Measurements from ENCODE around the gene KDM6A.
"Not testable (repeated sequence)": the region's sequence is repeated elsewhere in the genome, so short reads cannot be mapped to it uniquely, and the experiment has no call there.

The KDM6A gene

DNA sequence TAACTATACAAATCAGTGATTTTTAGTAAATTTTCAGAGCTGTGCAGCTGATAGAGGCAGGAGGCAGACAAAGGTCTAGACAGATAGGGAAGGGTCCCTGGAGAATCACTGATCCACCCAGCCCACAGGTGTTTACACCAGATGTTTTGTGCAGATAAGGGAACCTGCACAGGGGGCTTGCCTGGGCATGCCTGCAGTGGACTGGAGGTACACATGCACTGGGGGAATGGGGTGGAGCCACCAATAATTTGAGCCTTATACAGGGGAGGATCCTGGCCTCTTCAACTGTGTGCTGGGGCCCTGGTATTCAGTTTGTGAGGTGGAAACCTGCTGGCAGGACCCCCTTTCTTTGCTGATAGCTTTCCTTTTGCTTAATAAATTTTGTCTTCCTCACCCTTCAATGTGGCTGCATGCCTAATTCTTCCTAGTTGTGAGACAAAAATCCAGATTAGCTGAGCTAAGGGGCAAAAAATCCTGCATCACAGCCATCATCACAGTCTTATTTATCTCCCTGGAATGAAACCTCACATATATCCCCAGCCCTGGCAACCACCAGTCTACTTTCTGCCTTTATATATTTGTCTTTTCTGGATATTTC, 102.8 kb downstream of the KDM6A start:
- TF ChIP-seq POLR2A (IDR thresholded peaks at IDR 0.05; ENCODE audit: low read length) = no peak
- no peak for TF ChIP-seq GATA1 (IDR thresholded peaks at IDR 0.05; ENCODE audit: low read depth, low read length)
- DNase-seq = peak; percentile 14 to 24

GRCh38 chrX:44978976-44979375, 106.0 kb downstream of the KDM6A start:
- DNase-seq = no peak
- TF ChIP-seq POLR2A (IDR thresholded peaks at IDR 0.05; ENCODE audit: low read length) (no peak), GATA1 (IDR thresholded peaks at IDR 0.05; ENCODE audit: low read depth, low read length) (no peak)

DNA sequence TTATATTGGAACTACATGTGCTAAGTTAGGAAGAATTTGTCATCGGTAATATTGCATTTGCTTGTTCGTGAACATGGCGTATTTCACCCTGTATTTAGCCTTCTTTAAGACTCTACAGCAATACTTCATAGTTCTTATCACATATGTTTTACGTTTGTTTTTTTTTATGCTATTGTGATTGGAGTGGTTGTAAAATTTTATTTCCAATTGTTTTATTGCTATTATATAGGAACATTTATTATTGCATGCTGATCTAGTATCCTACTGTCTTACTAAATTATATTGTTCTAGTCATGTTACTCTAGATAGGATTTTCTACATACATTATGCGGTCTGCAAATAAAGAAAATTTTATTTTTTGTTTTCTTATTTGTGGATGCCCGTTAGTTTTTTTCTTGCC, 107.4 kb downstream of the KDM6A start:
- DNase-seq = no peak
- TF ChIP-seq POLR2A (IDR thresholded peaks at IDR 0.05; ENCODE audit: low read length) = no peak
- TF ChIP-seq GATA1 (IDR thresholded peaks at IDR 0.05; ENCODE audit: low read depth, low read length) = no peak

DNA sequence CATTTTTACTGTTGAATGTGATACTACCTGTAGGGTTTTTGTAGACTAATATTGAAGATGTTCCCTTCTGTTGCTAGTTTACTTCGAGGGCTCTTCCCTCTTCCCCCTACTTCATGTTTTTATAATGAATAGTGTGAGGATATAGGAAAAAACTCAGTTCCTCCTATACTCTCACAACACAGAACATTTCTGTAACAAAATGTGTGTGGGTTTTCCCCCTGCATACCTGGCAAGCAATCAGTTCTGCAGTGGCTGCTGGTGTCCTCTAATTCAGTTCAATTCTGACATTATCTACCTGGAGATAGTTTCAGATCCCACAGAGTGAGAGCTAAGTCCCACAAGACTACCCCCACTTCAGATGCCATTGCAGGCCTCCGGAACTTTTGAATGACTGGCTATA, 107.9 kb downstream of the KDM6A start:
- TF ChIP-seq POLR2A (IDR thresholded peaks at IDR 0.05; ENCODE audit: low read length) (no peak), GATA1 (IDR thresholded peaks at IDR 0.05; ENCODE audit: low read depth, low read length) (no peak)
- no peak for DNase-seq

GRCh38 chrX:44989995-44990770, 117.2 kb downstream of the KDM6A start:
- no peak for DNase-seq
- TF ChIP-seq POLR2A (IDR thresholded peaks at IDR 0.05; ENCODE audit: low read length) (no peak), GATA1 (IDR thresholded peaks at IDR 0.05; ENCODE audit: low read depth, low read length) (no peak)

- peak in 1 of 2 experiments; percentile 28 for DNase-seq
- TF ChIP-seq POLR2A (IDR thresholded peaks at IDR 0.05; ENCODE audit: low read length) (no peak), GATA1 (IDR thresholded peaks at IDR 0.05; ENCODE audit: low read depth, low read length) (no peak)
Measured at GRCh38 chrX:44992775-44993174, 119.8 kb downstream of the KDM6A start.

- DNase-seq = no peak
- TF ChIP-seq GATA1 (IDR thresholded peaks at IDR 0.05; ENCODE audit: low read depth, low read length) (no peak), POLR2A (IDR thresholded peaks at IDR 0.05; ENCODE audit: low read length) (no peak)
Measured at GRCh38 chrX:44996277-44996676, 123.3 kb downstream of the KDM6A start.

GRCh38 chrX:44997282-44997812, 124.4 kb downstream of the KDM6A start:
- no peak for DNase-seq

GRCh38 chrX:44997888-44998287, 124.9 kb downstream of the KDM6A start:
- TF ChIP-seq GATA1 (IDR thresholded peaks at IDR 0.05; ENCODE audit: low read depth, low read length) (no peak), POLR2A (IDR thresholded peaks at IDR 0.05; ENCODE audit: low read length) (no peak)
- DNase-seq = no peak

More at GRCh38 chrX:44997282-44997812, 124.4 kb downstream of the KDM6A start:
- TF ChIP-seq POLR2A (IDR thresholded peaks at IDR 0.05; ENCODE audit: low read length) (no peak), GATA1 (IDR thresholded peaks at IDR 0.05; ENCODE audit: low read depth, low read length) (no peak)

DNA sequence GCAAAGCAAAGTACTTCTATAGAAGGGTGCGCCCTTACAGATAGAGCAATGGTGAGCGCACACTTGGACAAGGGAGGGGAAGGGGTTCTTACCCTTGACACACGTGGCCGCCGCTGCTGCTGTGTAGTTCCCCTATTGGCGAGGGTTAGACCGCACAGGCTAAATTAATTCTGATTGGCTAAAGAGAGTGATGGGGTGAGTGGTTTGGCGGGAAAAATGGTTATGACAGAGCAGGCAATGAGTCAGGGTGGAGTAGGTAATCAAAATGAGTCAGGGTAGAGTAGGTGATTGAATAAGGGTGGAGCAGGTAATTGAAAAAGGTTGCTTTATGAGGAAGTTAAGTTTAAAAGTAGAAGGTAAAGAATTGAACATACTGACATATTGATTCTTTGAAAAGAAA, 126.2 kb downstream of the KDM6A start:
- DNase-seq = peak in 1 of 2 experiments; percentile 26

GRCh38 chrX:44999872-45000271, 126.9 kb downstream of the KDM6A start:
- not testable (repeated sequence) for DNase-seq

GRCh38 chrX:45001048-45001447, 128.1 kb downstream of the KDM6A start:
- no peak for DNase-seq
- TF ChIP-seq GATA1 (IDR thresholded peaks at IDR 0.05; ENCODE audit: low read depth, low read length) = no peak
- no peak for TF ChIP-seq POLR2A (IDR thresholded peaks at IDR 0.05; ENCODE audit: low read length)

GRCh38 chrX:45003085-45003484, 130.1 kb downstream of the KDM6A start:
- no peak for TF ChIP-seq POLR2A (IDR thresholded peaks at IDR 0.05; ENCODE audit: low read length)
- no peak for TF ChIP-seq GATA1 (IDR thresholded peaks at IDR 0.05; ENCODE audit: low read depth, low read length)
- DNase-seq = no peak

DNA sequence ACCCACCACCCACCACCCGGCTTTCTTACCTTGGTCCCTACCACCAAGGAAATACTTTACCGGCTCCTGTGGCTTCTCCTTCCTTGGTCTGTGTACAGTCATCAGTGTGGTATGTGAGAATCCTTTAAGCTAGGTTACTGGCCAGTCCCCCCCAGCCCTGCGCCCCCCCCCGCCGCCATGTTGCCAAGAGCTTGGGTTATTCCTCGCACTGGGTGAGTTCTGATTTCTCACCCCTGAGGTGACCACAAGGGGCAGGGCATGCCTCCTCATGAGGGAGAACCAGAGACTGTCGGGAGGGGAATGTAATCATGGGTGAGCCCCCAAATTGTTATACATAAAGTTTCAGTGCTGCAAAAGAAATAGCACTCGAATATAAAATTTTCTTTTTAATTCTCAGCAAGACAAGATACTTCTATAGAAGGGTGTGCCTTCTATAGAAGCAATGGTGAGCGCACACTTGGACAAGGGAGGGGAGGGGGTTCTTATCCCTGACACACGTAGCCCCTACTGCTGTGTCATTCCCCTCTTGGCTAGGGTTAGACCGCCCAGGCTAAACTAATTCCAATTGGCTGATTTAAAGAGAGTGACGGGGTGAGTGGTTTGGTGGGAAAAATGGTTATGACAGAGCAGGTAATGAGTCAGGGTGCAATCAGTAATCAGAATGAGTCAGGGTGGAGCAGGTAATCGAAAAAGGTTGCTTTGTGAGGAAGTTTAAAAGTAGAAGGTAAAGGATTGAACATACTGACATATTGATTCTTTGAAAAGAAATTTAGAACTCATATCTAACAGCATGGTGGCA, 133.2 kb downstream of the KDM6A start:
- TF ChIP-seq GATA1 (IDR thresholded peaks at IDR 0.05; ENCODE audit: low read depth, low read length) = no peak
- TF ChIP-seq POLR2A (IDR thresholded peaks at IDR 0.05; ENCODE audit: low read length) = no peak
- DNase-seq = no peak

Measured in erythroblast (primary cell).